Activated naive CD8-positive, alpha-beta T cell treated with anti-CD3 and anti-CD28 coated beads, Interleukin-2, amount 10 ng/mL, durations not matched to agents 7 days and 5 days (primary cell): ENCODE data around the gene SSTR5. TPM values are rescaled to one million over a fixed set of nuclear protein-coding genes. Genes with fewer than 3 reads are reported as not detected.

ENCODE experiments used
- total RNA-seq, 2 experiments: library from RNA; stranded (reverse); gene quantifications; one replicate each; pipeline ENCODE4 v1.2.3, GENCODE V29; 2021

The SSTR5 gene
- total RNA-seq, 2 experiments from 2014 or later = not detected

Other genes with a start within 250 kb of the SSTR5 start
- gene LMF1, start 101.8 kb upstream of the SSTR5 start, total RNA-seq = 10 to 100 TPM; 26.6 to 31.3 TPM
- under 1 TPM; 0.50 to 0.60 TPM for gene SOX8, start 91.0 kb upstream of the SSTR5 start, total RNA-seq
- not detected for gene C1QTNF8, start 23.5 kb downstream of the SSTR5 start, total RNA-seq
- 1 to 10 TPM; 2.0 to 2.9 TPM for gene CACNA1H, start 80.4 kb downstream of the SSTR5 start, total RNA-seq
- gene TPSG1, start 152.5 kb downstream of the SSTR5 start, total RNA-seq = not detected
- gene TPSB2, start 157.4 kb downstream of the SSTR5 start, total RNA-seq = not detected
- not detected for gene TPSAB1, start 168.0 kb downstream of the SSTR5 start, total RNA-seq
- not detected for gene TPSD1, start 183.3 kb downstream of the SSTR5 start, total RNA-seq
- gene UBE2I, start 236.9 kb downstream of the SSTR5 start, total RNA-seq = 100 to 1,000 TPM; 211 to 232 TPM